NOMO-1 (cell line): ENCODE data around the gene STXBP5.

Experiments used
- DNase-seq, 2 experiments: peaks; one replicate each; lab custom pipeline; 2025; ENCODE audit not compliant: unreplicated experiment in 2 of 2; lab: John Stamatoyannopoulos, UW

The STXBP5 gene

DNA sequence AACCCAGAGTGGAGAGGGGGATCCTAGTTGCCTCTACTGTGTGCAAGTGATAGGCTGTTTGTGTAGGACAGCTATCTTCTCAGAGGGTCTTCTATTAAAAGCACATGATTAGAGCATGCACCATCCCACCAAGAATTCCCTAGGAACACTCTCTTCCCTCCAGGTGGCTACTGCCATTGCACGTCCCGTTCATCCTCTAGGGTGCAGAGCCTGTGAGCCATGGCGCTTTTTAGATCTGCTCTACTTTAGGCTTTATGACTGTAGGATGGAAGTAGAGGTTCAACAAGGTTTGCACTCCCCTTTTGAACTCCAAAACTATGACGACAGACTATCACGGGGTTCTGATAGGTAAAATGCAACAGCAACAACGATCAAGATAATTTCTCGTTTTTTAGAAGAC is 213.7 kb downstream of the STXBP5 start:
- DNase-seq = no peak

DNA sequence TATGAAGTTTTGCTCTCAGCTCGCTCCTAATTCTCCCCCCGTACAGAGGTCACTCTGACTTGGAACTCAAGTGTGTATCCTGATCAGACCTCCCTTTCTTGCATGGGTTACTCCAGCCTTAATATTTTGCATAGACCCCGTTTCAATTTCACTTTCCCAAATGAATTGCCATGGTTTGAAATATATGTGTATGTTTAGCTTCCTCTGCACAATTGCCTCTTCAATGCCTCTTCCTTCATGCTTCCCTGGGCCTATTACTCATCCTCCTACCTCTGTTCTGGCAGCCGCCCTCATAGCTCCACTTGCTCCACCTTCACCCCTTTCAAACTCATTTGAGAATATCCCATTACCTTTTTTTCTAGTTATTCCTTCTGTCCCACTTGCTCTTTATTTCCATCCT is 214.3 kb downstream of the STXBP5 start:
- no peak for DNase-seq

DNA sequence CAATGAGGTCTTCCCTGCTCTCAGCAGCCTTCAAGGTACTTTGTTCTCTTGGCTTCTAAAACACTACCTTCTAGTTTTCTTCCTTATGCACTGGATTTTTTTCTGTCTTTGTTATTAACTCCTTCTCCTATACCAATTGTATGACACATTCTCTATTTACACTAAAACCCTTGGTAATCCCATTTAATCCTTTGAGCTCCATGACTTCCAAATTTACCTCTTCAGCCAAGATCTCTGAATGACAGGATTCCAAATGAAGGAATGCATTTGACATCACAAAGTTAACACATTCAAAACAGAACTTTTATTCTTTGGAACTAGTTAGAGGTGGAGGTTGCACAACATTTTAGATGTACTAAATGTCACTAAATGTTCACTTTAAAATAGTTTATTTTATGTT is 217.7 kb downstream of the STXBP5 start:
- no peak for DNase-seq

DNA sequence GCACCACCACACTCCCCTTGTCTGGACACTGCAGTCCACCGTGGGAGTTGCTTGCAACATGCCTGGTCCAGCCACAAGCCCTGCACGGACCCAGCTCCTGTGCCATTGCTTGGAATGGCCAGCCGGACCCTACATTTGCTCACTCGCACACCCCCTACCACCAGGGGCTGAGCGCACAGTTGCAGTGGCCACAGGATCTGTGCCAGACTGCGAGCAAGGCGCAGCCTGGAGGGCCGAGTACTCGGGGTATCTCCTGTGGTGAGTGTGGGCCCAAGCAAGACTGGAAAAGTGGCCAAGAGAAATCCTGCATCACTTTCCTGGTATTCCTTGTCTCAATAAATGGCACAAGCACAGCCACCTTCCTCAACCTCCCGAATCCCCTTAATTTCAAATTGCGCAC is 218.9 kb downstream of the STXBP5 start:
- no peak for DNase-seq

DNA sequence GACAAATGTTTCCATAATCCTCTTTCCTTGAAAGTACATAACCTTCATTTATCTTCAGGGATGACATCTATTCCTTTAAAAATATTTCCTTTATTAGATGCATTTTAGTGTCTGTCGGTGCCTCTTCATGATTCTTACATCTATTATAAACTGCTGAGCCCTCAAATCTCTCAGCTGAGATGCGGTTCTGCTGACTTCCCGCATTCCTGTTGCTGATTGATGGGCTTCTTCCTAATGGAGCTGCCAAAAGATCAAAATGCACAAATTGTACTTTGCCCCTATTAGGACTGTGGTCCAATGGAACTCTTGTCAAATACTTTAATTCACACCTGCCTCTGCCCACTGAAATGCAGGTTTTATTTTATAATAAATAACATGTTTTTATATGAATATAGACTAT is 225.6 kb downstream of the STXBP5 start:
- DNase-seq = no peak

DNA sequence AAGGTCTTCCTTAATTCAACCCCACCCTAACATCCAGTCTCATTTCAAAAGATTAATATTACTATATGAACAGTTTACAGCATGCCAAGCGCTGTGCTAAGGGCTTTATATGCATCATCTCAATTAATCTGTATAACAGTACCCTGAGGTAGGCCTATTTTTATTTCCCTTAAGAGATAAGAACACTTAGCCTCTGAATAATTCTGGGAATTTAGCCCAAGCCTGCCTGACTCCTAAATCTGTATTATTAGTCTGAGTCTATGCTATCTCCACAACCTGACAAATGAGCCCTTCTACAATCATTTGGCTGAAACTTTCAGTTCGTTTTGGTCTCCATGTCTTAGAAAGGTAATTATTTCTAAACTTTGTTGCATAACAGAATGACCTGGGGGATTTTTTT is 226.6 kb downstream of the STXBP5 start:
- DNase-seq = no peak

DNA sequence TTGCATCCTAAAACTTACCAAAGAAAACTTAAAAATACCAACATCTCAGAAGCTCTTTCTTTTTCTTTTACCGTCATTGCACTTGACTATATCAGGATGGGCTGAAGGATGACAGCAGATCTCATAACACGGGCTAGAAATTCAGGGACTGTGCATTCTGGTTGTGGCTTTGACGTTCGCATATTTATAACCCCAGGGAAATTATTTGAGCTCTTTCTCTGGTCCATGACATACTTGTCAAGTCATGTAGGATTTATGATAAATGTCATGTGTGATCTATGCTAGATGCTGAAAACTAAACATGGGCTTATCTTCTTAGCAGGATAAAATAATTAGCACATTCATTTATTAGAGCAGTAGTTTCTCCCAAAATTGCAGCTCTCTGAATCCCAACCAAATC is 229.9 kb downstream of the STXBP5 start:
- no peak for DNase-seq

DNA sequence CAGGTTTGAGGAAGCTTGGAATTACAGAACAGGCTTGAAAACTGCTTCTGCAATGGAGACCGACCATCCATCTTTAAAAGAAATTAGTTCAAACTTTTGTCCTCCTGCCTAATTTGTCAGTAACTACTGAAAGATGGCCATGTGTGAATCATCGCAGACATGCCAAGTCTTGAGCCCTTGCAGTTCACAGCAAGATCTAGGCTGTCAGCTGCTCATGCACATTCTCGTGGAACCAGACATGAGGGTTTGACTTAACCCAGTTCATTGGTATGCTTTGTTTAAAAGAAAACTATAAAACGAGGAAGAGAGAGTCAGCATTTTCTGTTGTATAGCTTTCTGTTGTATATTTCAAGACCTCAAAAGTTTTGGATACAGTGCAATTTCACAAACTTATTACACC is 230.3 kb downstream of the STXBP5 start:
- no peak for DNase-seq

DNA sequence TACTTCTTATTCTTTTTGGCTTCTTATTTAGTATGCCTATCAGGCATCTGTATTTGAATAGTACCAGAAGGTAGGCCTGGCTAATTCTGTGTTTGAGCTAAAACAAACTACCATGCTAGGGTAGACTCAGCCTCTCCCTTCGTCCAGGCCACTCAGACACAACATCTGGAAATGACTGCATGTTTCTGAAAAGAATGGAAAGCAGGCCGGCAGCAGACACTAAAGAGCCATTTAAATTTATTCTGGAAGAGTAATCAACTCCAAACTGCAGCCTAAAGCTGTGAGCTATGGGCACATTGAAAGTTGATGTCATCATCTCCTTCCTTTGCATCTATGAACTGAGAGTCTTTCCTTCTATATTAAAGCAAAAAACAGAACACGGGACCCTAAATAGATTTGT is 233.4 kb downstream of the STXBP5 start:
- no peak for DNase-seq

DNA sequence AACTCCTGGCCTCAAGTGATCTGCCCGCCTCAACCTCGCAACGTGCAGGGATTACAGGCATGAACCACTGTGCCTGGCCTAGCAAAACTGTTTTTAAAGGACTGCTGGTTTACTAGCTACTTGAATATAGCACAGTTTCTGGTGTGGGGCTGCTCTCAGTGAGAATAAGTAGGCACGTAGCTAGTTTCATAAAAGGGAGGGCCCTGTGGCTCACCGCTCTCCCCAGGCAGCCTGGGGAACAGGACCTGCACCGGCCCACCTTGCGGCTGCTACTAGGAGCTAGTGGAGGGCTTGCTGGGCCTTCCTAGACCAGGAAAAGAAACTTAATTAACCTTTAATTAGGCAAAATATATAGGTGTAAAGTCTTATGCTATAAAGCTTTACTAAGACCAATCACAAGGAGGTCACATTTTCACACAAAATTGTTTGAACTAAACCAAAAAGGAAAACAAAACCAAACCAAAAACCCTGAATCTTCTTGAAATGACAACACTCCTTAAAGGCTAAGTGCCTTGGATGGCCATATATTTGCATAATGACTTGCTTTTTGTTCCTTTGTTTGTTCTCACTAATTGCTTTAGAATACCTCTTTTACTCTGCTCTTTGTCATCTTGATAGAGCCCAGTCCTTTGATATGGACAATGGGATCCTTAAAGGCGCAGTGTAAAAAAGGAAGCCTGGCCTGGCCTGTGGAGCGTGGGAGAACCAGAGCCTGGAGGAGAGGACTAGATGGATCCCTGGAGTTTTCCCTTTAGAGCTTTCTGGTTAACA is 234.7 kb downstream of the STXBP5 start:
- DNase-seq = no peak
